Left ventricle myocardium inferior (tissue), 1 donor: ENCODE results near the gene CDK5. TPM values are rescaled to one million over a fixed set of nuclear protein-coding genes. Genes with fewer than 3 reads are reported as not detected.
A peak's percentile ranks its signal among the peaks of the same experiment; 100 is the strongest.

Experiments used
- DNase-seq: peaks from one replicate; pipeline ENCODE4 v3.0.0-alpha.2; 2020
- H3K27ac ChIP-seq: fragments of 200-600 bp; replicated peaks from 2 replicates; pipeline ENCODE4 v1.8.0; 2021
- H3K27me3 ChIP-seq: fragments of 200-600 bp; 2 replicates; pipeline ENCODE4 v1.8.0; 2021; ENCODE audit warnings: low read depth
- H3K36me3 ChIP-seq: fragments of 200-600 bp; 2 replicates; pipeline ENCODE4 v1.8.0; 2021
- H3K4me1 ChIP-seq: fragments of 200-600 bp; 2 replicates; pipeline ENCODE4 v1.8.0; 2021
- H3K4me3 ChIP-seq: fragments of 200-600 bp; 2 replicates; pipeline ENCODE4 v1.8.0; 2021; ENCODE audit warnings: mild to moderate bottlenecking, moderate library complexity
- H3K9me3 ChIP-seq: fragments of 200-600 bp; replicated peaks from 2 replicates; pipeline ENCODE4 v1.8.0; 2021
- CTCF ChIP-seq: fragments of 200-600 bp; IDR thresholded peaks from 2 replicates; pipeline ENCODE4 v1.8.0; 2021; ENCODE audit warnings: antibody characterized with exemption, mild to moderate bottlenecking, borderline replicate concordance
- intact Hi-C: fragments of 100-400 bp; cut with micrococcal nuclease; formaldehyde crosslinking; loops from one replicate; pipeline ENCODE4 v1.11.0; 2022
- total RNA-seq: library from RNA; stranded (reverse); fragmentation: NEBNext Ultra II Directional; extraction: Animal tissue kit (Norgen Biotek cat#: 25700); gene quantifications from one replicate; pipeline ENCODE4 v1.2.1, GENCODE V29; 2021
- donor health status: DM: no; HTN: yes; CAD: no; lungs with severe emphysema.

The CDK5 gene
- total RNA-seq, 1 donor from 2014 or later: 9.6 TPM

GRCh38 chr7:151023232-151023631, 34.5 kb downstream of the CDK5 start:
- H3K9me3 ChIP-seq: no peaks in the 10 kb centered on the region
- H3K36me3 ChIP-seq: no peaks in the 10 kb centered on the region
- peaks cover 48% of the 10 kb centered on the region for H3K27me3 ChIP-seq
- H3K4me3 ChIP-seq: no peak overlapping the region
- intact Hi-C loops: no loop called here
- H3K27ac ChIP-seq: no peak overlapping the region
- DNase-seq: no peak
- peaks cover 16% of the 10 kb centered on the region for H3K4me1 ChIP-seq
- TF ChIP-seq CTCF: no peak

- no peaks in the 10 kb centered on the region for H3K9me3 ChIP-seq
- no peak overlapping the region for H3K4me3 ChIP-seq
- peaks cover 18% of the 10 kb centered on the region for H3K4me1 ChIP-seq
- H3K27ac ChIP-seq: no peak overlapping the region
- intact Hi-C loops: no loop called here
- no peak for DNase-seq
- TF ChIP-seq CTCF: no peak
- peaks cover 69% of the 10 kb centered on the region for H3K27me3 ChIP-seq
- H3K36me3 ChIP-seq: no peaks in the 10 kb centered on the region
These were observed 37.5 kb downstream of the CDK5 start for GRCh38 chr7:151020231-151020630.

DNA sequence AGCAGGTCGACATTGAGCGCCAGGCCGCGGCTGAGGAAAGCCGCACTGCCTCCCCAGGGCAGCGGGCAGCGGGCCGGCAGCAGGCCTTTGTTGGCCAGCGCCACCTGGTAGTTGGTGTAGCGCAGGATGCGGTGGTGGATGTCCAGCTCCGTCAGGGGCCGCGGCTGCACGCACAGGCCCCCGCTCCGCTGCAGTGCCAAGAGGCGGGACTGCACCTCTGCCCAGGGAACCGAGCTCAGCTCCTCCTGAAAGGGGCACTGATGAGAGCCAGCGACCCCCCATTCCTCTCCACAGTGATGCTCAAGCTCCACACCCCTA, 38.6 kb downstream of the CDK5 start:
- Histone ChIP-seq H3K4me3 (peak overlapping the region; percentile 49), H3K36me3 (no peaks in the 10 kb centered on the region), H3K27ac (no peak overlapping the region), H3K4me1 (peaks cover 29% of the 10 kb centered on the region), H3K27me3 (peaks cover 70% of the 10 kb centered on the region), H3K9me3 (no peaks in the 10 kb centered on the region)
- no peak for DNase-seq
- TF ChIP-seq CTCF: no peak
- intact Hi-C loops: no loop called here

DNA sequence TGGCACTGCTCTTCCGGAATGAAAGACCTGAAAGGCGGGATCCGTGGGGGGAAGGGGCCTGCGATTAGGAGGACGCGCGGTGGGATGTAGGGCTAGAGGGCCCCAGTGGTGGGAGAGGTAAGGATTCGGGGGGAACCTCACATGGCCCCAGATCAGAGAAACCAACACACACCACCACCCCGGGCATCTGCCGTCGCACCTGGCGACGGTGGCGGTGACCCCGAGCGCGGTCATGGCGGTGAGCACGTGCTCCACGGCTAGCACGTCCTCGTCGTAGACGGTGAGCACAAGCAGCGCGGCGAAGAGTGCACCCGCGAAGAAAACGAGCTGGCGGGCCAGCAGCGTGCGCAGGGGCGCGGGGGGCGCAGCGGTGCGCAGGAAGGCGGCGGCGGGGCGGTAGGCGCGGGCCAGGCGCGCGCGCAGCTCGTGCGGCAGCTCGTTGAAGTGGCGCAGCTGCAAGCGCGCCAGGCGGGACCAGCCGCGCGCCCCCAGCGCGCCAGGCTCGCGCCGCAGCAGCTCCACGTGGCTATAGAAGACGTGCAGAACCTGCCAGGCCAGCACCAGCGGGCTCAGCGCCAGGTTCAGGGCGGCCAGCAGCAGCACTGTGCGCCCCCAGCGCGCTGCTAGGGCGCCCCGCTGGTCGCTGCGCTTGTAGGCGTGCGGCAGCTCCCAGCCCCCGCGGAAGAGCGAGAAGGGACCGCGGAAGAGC, 39.1 kb downstream of the CDK5 start:
- no peak for DNase-seq
- H3K27ac ChIP-seq: no peak overlapping the region
- H3K4me3 ChIP-seq: peak overlapping the region; percentile 49
- H3K27me3 ChIP-seq: peaks cover 74% of the 10 kb centered on the region
- no peak for TF ChIP-seq CTCF
- H3K9me3 ChIP-seq: no peaks in the 10 kb centered on the region
- intact Hi-C loops: no loop called here
- peaks cover 35% of the 10 kb centered on the region for H3K4me1 ChIP-seq
- H3K36me3 ChIP-seq: no peaks in the 10 kb centered on the region

GRCh38 chr7:151017953-151018420, 39.7 kb downstream of the CDK5 start:
- Histone ChIP-seq H3K36me3 (no peaks in the 10 kb centered on the region), H3K4me3 (peak overlapping the region; percentile 49), H3K27me3 (peaks cover 74% of the 10 kb centered on the region), H3K27ac (no peak overlapping the region), H3K4me1 (peaks cover 40% of the 10 kb centered on the region), H3K9me3 (no peaks in the 10 kb centered on the region)
- peak; percentile 95 for TF ChIP-seq CTCF
- intact Hi-C loops: no loop called here
- peak; percentile 67 for DNase-seq
